Karpas-422 (cell line): ENCODE measurements around the gene EYS. TPM values are rescaled to one million over a fixed set of nuclear protein-coding genes. Genes with fewer than 3 reads are reported as not detected.
"Not testable (repeated sequence)": the region's sequence is repeated elsewhere in the genome, so short reads cannot be mapped to it uniquely, and the experiment has no call there.

Source experiments
- DNase-seq: peaks from one replicate; pipeline ENCODE4 v3.0.0-alpha.2; 2015
- H2AFZ ChIP-seq: fragments of 200-600 bp; sonication (generic); 2 replicates; pipeline ENCODE4 v1.6.1; 2014; ENCODE audit warnings: antibody characterized with exemption, low read length, mixed read lengths
- H3K27ac ChIP-seq: fragments of 200-600 bp; sonication (generic); 2 replicates; pipeline ENCODE4 v1.5.1; 2014; ENCODE audit warnings: mild to moderate bottlenecking, low read length, moderate library complexity
- H3K27me3 ChIP-seq: fragments of 200-600 bp; sonication (generic); 2 replicates; pipeline ENCODE4 v1.6.1; 2014; ENCODE audit warnings: low read length, mixed read lengths
- H3K36me3 ChIP-seq: fragments of 200-600 bp; sonication (generic); 2 replicates; pipeline ENCODE4 v1.6.1; 2014; ENCODE audit warnings: low read length, mixed read lengths; ENCODE audit not compliant: insufficient read depth
- H3K4me1 ChIP-seq: fragments of 200-600 bp; sonication (generic); 2 replicates; pipeline ENCODE4 v1.6.1; 2014; ENCODE audit warnings: mild to moderate bottlenecking, low read length, mixed read lengths
- H3K4me2 ChIP-seq: fragments of 200-600 bp; sonication (generic); 2 replicates; pipeline ENCODE4 v1.6.1; 2014; ENCODE audit warnings: low read length, low read depth, mild to moderate bottlenecking; ENCODE audit not compliant: poor library complexity, severe bottlenecking
- H3K4me3 ChIP-seq: fragments of 200-600 bp; sonication (generic); 2 replicates; pipeline ENCODE4 v1.5.1; 2014; ENCODE audit warnings: mild to moderate bottlenecking, antibody characterized with exemption, low read length, mixed read lengths
- H3K79me2 ChIP-seq: fragments of 200-600 bp; sonication (generic); 2 replicates; pipeline ENCODE4 v1.6.1; 2014; ENCODE audit warnings: mild to moderate bottlenecking, low read length, mixed read lengths
- H3K9ac ChIP-seq: fragments of 200-600 bp; sonication (generic); 2 replicates; pipeline ENCODE4 v1.6.0; 2014; ENCODE audit warnings: low read length
- H3K9me2 ChIP-seq: fragments of 200-600 bp; sonication (generic), shearing (Covaris generic); replicated peaks from 2 replicates; pipeline ENCODE4 v1.6.0; 2014; ENCODE audit warnings: mild to moderate bottlenecking, low read length, moderate library complexity; ENCODE audit not compliant: insufficient read depth
- H3K9me3 ChIP-seq: fragments of 300-700, 200-600 bp; sonication (generic); 2 replicates; pipeline ENCODE4 v1.6.1; 2014; ENCODE audit warnings: low read length, mixed read lengths
- H4K20me1 ChIP-seq: fragments of 200-600 bp; sonication (generic); 2 replicates; pipeline ENCODE4 v1.6.1; 2014; ENCODE audit warnings: mild to moderate bottlenecking, antibody characterized with exemption, low read length, low read depth; ENCODE audit not compliant: insufficient read depth
- total RNA-seq: library from RNA; depleted of rRNA; stranded (reverse); fragments of >200 nt; shearing (Covaris generic); gene quantifications from 2 replicates; pipeline ENCODE4 v1.2.3, GENCODE V29; 2014; ENCODE audit warnings: low replicate concordance

The EYS gene
- total RNA-seq, 1 experiment from 2014 or later: not detected

- Histone ChIP-seq H3K4me2 (no peak overlapping the region), H3K4me3 (no peak overlapping the region), H3K4me1 (no peaks in the 10 kb centered on the region), H2AFZ (no peak overlapping the region), H3K27me3 (no peaks in the 10 kb centered on the region), H3K27ac (no peak overlapping the region), H3K9ac (no peak overlapping the region), H3K79me2 (no peaks in the 10 kb centered on the region), H3K9me2 (no peaks in the 10 kb centered on the region), H3K9me3 (peaks cover 8% of the 10 kb centered on the region), H3K36me3 (no peaks in the 10 kb centered on the region), H4K20me1 (no peaks in the 10 kb centered on the region)
- no peak for DNase-seq
Observed at GRCh38 chr6:65649392-65649791, 57.6 kb downstream of the EYS start.

- peaks cover 10% of the 10 kb centered on the region for H3K9me3 ChIP-seq
- H3K4me1 ChIP-seq: no peaks in the 10 kb centered on the region
- no peak overlapping the region for H3K27ac ChIP-seq
- H4K20me1 ChIP-seq: no peaks in the 10 kb centered on the region
- no peaks in the 10 kb centered on the region for H3K9me2 ChIP-seq
- H3K9ac ChIP-seq: no peak overlapping the region
- H3K4me2 ChIP-seq: no peak overlapping the region
- H2AFZ ChIP-seq: no peak overlapping the region
- no peaks in the 10 kb centered on the region for H3K27me3 ChIP-seq
- H3K4me3 ChIP-seq: no peak overlapping the region
- DNase-seq: no peak
- H3K36me3 ChIP-seq: no peaks in the 10 kb centered on the region
- H3K79me2 ChIP-seq: no peaks in the 10 kb centered on the region
Observed at GRCh38 chr6:65646544-65646943, 60.5 kb downstream of the EYS start.

- no peak overlapping the region for H3K4me3 ChIP-seq
- no peak overlapping the region for H2AFZ ChIP-seq
- no peaks in the 10 kb centered on the region for H3K9me2 ChIP-seq
- no peaks in the 10 kb centered on the region for H4K20me1 ChIP-seq
- no peaks in the 10 kb centered on the region for H3K36me3 ChIP-seq
- peaks cover 19% of the 10 kb centered on the region for H3K9me3 ChIP-seq
- no peaks in the 10 kb centered on the region for H3K79me2 ChIP-seq
- H3K27ac ChIP-seq: no peak overlapping the region
- H3K27me3 ChIP-seq: no peaks in the 10 kb centered on the region
- no peak overlapping the region for H3K9ac ChIP-seq
- DNase-seq: no peak
- H3K4me1 ChIP-seq: no peaks in the 10 kb centered on the region
- no peak overlapping the region for H3K4me2 ChIP-seq
Observed at GRCh38 chr6:65642776-65643175, 64.2 kb downstream of the EYS start.

GRCh38 chr6:65638047-65638831 is 68.8 kb downstream of the EYS start:
- H3K4me1 ChIP-seq: no peaks in the 10 kb centered on the region
- peaks cover 27% of the 10 kb centered on the region for H3K9me3 ChIP-seq
- no peaks in the 10 kb centered on the region for H3K27me3 ChIP-seq
- no peak for DNase-seq
- no peak overlapping the region for H3K9ac ChIP-seq
- no peaks in the 10 kb centered on the region for H3K36me3 ChIP-seq
- H2AFZ ChIP-seq: no peak overlapping the region
- no peak overlapping the region for H3K4me3 ChIP-seq
- no peak overlapping the region for H3K27ac ChIP-seq
- H3K9me2 ChIP-seq: no peaks in the 10 kb centered on the region
- no peak overlapping the region for H3K4me2 ChIP-seq
- H3K79me2 ChIP-seq: no peaks in the 10 kb centered on the region
- H4K20me1 ChIP-seq: no peaks in the 10 kb centered on the region

GRCh38 chr6:65637289-65638046 is 69.6 kb downstream of the EYS start:
- no peak for DNase-seq
- H3K9me2 ChIP-seq: no peaks in the 10 kb centered on the region
- H2AFZ ChIP-seq: no peak overlapping the region
- no peaks in the 10 kb centered on the region for H3K27me3 ChIP-seq
- no peaks in the 10 kb centered on the region for H3K4me1 ChIP-seq
- no peaks in the 10 kb centered on the region for H3K79me2 ChIP-seq
- H3K4me3 ChIP-seq: no peak overlapping the region
- H4K20me1 ChIP-seq: no peaks in the 10 kb centered on the region
- peaks cover 20% of the 10 kb centered on the region for H3K9me3 ChIP-seq
- H3K9ac ChIP-seq: no peak overlapping the region
- no peak overlapping the region for H3K27ac ChIP-seq
- no peaks in the 10 kb centered on the region for H3K36me3 ChIP-seq
- no peak overlapping the region for H3K4me2 ChIP-seq

GRCh38 chr6:65633501-65633900 is 73.5 kb downstream of the EYS start:
- Histone ChIP-seq H3K4me1 (no peaks in the 10 kb centered on the region), H3K4me3 (no peak overlapping the region), H3K4me2 (no peak overlapping the region), H3K27ac (no peak overlapping the region), H3K9ac (no peak overlapping the region), H3K9me3 (peaks cover 14% of the 10 kb centered on the region), H3K9me2 (no peaks in the 10 kb centered on the region), H4K20me1 (no peaks in the 10 kb centered on the region), H3K36me3 (no peaks in the 10 kb centered on the region), H3K27me3 (no peaks in the 10 kb centered on the region), H2AFZ (no peak overlapping the region), H3K79me2 (no peaks in the 10 kb centered on the region)
- no peak for DNase-seq

- Histone ChIP-seq H3K4me1 (no peaks in the 10 kb centered on the region), H2AFZ (no peak overlapping the region), H3K27me3 (no peaks in the 10 kb centered on the region), H3K9ac (no peak overlapping the region), H4K20me1 (no peaks in the 10 kb centered on the region), H3K36me3 (no peaks in the 10 kb centered on the region), H3K4me3 (no peak overlapping the region), H3K79me2 (no peaks in the 10 kb centered on the region), H3K9me3 (peaks cover 10% of the 10 kb centered on the region), H3K9me2 (no peaks in the 10 kb centered on the region), H3K4me2 (no peak overlapping the region), H3K27ac (no peak overlapping the region)
- no peak for DNase-seq
Observed at GRCh38 chr6:65631711-65632110, 75.3 kb downstream of the EYS start.

- not testable (repeated sequence) for H3K9me2 ChIP-seq, H3K4me1 ChIP-seq, DNase-seq, H3K36me3 ChIP-seq, H2AFZ ChIP-seq, H3K27ac ChIP-seq, H3K4me2 ChIP-seq, H3K27me3 ChIP-seq, H3K9ac ChIP-seq, H3K4me3 ChIP-seq, H3K79me2 ChIP-seq, H3K9me3 ChIP-seq, H4K20me1 ChIP-seq
Observed at GRCh38 chr6:65627434-65627999, 79.5 kb downstream of the EYS start.
